MG63 (cell line): ENCODE data around the gene ACOT11. TPM values are rescaled to one million over a fixed set of nuclear protein-coding genes. Genes with fewer than 3 reads are reported as not detected.

Experiments used
- DNase-seq: peaks from one replicate; pipeline ENCODE4 v3.0.0-alpha.2; 2020
- H3K27me3 ChIP-seq: fragments of 250-450 bp; sonication (Bioruptor Pico); 2 replicates; pipeline ENCODE4 v1.5.1; 2020; ENCODE audit warnings: mild to moderate bottlenecking, moderate library complexity
- H3K36me3 ChIP-seq: fragments of 250-450 bp; sonication (Bioruptor Pico); 2 replicates; pipeline ENCODE4 v1.5.1; 2020; ENCODE audit warnings: mild to moderate bottlenecking, moderate library complexity
- H3K4me3 ChIP-seq: fragments of 250-450 bp; sonication (Bioruptor Pico); 2 replicates; pipeline ENCODE4 v1.5.1; 2020; ENCODE audit warnings: mild to moderate bottlenecking, moderate library complexity
- H3K9me3 ChIP-seq: fragments of 250-450 bp; sonication (Bioruptor Pico); 2 replicates; pipeline ENCODE4 v1.5.1; 2020; ENCODE audit warnings: mild to moderate bottlenecking, moderate library complexity
- total RNA-seq: library from RNA; depleted of rRNA; stranded (reverse); fragments of >200 nt; shearing (Covaris generic); gene quantifications from 2 replicates; pipeline ENCODE4 v1.2.3, GENCODE V29; 2014; ENCODE audit warnings: low replicate concordance

The ACOT11 gene
- total RNA-seq, 1 experiment from 2014 or later: 1.4 TPM

DNA sequence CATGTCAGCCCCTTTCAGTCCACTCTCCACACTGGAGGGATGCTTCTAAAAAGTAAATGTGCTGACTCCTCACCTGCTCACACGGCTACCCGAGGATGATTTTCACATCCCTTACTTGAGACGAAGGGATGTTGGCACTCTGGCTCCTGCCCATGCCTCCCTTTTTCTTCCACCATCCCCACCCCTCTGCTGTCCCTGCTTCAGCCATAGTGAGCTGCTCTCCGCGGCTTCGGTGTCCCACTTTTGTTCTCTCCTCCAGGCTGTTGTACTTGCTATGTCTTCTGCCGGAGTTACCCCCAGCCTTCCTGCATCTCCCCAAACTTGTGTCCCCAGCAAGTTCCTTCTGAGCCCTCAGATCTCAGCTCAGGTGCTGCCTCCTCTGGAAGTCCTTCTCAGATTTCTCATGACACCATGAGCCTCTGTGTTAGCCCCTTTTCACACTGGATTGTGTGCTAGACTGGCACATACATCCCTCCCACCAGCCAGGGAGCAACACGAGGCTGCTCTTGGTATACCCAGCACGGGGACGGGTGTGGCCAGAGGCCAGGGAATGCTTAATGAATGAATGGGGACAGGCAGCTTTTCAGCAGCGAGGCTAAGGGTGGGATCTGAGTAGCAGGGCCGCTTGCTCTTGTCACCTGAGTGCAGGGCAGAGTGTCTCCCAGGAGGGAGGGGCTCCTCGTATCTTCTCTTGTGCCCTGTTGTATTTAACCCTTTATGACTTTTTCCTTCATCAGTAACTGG lies 1.3 kb downstream of the ACOT11 start:
- Histone ChIP-seq H3K36me3 (no peaks in the 10 kb centered on the region), H3K4me3 (no peak overlapping the region), H3K9me3 (no peaks in the 10 kb centered on the region), H3K27me3 (no peaks in the 10 kb centered on the region)
- DNase-seq: no peak

DNA sequence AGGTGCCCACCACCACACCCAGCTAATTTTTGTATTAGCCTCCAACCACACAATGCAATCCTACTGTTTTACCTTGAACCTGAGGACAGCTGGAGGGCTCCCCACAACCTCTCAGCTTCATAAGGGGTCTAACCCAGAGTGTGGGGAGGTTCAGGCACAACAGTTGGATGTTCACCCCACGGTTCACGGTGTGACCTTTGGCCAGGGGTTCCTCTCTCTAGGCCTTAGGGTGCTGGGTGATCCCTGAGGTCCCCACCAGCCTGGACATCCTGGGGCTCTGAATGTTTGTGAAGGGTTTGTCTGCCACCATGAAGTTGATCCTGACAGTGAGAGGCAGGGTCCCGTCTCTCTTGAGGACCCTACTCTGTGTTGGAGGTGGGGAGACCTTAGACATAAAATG lies 3.9 kb downstream of the ACOT11 start:
- H3K9me3 ChIP-seq: peaks cover 2% of the 10 kb centered on the region
- H3K4me3 ChIP-seq: no peak overlapping the region
- no peaks in the 10 kb centered on the region for H3K36me3 ChIP-seq
- H3K27me3 ChIP-seq: no peaks in the 10 kb centered on the region
- DNase-seq: no peak

DNA sequence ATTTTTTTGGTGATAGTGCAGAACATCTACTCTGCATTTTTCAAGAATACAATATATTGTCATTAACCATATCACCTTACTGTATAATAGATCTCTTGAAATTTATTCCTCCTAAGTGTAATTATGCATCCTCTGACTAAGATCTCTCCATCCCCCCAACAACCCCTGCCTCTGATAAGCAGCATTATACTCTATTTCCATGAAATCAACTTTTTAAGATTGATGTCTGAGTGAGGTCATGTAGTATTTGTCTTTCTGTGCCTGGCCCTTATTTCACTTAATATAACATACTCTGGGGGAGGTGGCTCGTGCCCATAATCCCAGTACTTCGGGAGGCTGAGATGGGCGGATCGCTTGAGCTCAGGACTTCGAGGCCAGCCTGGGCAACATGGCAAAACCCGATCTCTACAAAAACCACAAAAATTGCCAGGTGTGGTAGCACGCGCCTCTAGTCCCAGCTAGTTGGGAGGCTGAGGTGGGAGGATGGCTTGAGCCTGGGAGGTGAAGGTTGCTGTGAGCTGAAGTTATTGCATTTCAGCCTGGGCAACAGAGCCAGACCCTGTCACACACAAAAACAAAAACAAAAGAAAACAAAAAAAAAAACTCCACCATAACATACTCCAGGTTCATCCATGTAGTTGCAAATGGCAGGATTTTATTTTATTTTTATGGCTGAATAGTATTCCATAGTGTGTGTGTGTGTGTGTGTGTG lies 5.7 kb downstream of the ACOT11 start:
- DNase-seq: no peak
- H3K36me3 ChIP-seq: no peaks in the 10 kb centered on the region
- no peaks in the 10 kb centered on the region for H3K27me3 ChIP-seq
- H3K4me3 ChIP-seq: no peak overlapping the region
- peaks cover 2% of the 10 kb centered on the region for H3K9me3 ChIP-seq

DNA sequence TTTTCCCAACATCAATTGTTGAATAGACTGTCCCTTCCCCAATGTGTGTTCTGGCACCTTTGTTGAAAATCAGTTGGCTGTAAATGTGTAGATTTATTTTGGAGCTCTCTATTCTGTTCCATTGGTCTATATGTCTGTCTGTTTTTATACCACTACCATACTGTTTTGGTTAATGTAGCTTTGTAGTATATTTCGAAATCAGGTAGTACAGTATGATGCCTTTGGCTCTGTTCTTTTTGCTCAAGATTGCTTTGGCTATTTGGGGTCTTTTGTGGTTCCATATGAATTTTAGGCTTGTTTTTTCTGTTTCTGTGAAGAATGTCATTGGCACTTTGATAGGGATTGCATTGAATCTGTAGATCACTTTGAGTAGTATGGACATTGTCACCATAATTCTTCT lies 8.1 kb downstream of the ACOT11 start:
- Histone ChIP-seq H3K36me3 (no peaks in the 10 kb centered on the region), H3K27me3 (no peaks in the 10 kb centered on the region), H3K4me3 (no peak overlapping the region), H3K9me3 (peaks cover 2% of the 10 kb centered on the region)
- DNase-seq: no peak

DNA sequence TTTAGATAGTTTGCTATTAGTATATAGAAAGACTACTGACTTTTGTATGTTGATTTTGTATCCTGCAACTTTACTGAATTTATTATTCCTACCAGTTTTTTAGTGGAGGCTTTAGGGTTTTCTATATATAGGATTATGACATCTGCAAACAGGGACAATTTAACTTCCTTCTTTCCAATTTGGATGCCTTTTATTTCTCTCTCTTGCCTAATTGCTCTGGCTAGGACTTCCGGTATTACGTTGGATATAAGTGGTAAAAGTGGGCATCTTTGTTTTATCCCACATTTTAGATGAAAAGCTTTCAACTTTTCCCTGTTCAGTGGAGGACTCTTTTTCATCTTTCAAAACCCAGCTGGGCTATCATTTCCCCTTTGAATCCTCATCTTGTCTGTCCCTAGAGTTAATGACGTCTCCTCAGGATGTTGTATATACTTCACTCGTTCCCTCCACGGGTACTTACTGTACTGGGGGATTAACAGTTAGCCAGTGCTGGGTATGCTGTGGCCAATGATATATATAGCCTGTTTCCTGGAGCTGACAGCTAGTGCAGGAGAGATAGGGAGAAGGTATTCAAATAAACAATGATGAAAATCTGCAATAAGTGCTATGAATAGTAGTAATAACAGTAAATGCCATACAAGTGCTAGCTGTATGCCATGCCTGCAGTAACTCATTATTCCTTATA lies 9.8 kb downstream of the ACOT11 start:
- no peaks in the 10 kb centered on the region for H3K27me3 ChIP-seq
- H3K4me3 ChIP-seq: no peak overlapping the region
- H3K9me3 ChIP-seq: peaks cover 2% of the 10 kb centered on the region
- DNase-seq: no peak
- no peaks in the 10 kb centered on the region for H3K36me3 ChIP-seq

DNA sequence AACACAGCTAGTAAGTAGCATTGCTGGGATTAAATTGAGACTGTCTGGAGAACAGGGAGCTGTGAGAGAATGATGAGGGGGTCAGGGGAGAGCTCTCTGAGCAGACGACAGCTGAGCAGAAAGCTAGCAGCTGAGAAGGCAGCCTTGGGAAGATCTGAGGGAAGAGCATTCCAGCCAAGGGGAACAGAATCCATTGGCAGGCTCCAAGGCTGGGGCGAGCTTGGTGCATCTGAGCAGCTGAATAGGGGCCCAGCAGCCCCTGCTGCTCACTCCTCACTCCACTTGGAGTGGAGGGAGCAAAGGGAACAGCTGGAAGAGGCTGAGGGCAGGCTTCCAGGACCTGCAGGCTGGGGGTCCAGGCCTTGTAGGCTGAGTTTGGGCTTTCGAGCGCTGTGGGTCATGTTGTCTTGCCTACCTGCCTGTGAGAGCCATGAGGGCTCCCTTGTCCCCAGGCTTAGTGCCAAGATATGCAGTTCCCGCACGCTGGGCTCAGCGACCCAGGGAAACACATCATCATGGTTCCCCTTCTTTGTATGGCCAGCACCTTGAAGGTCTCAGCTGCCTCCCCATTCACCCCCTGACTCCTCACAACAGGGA lies 10.5 kb downstream of the ACOT11 start:
- no peaks in the 10 kb centered on the region for H3K36me3 ChIP-seq
- peaks cover 2% of the 10 kb centered on the region for H3K9me3 ChIP-seq
- DNase-seq: no peak
- H3K27me3 ChIP-seq: no peaks in the 10 kb centered on the region
- H3K4me3 ChIP-seq: no peak overlapping the region

DNA sequence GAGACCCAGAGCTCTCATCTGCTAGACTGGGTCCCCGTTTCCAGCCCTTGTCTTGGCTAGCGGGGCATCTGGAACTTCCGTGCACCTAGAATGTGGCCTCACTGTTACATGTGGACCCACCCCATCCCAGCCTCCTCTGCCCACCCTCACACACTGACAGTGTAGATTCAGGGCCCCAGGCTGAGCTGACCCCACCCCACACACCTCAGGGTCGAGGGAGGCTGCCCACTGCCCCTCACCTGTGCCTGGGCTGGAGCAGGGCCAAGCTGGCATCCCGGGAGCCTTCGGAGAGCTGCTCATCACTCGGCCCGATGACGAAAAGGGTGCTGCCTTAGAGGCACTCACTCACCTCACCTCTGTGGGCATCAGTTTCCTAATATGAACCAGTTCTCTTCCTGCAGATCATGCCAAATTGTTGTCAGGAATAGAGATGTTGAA lies 11.1 kb downstream of the ACOT11 start:
- Histone ChIP-seq H3K4me3 (no peak overlapping the region), H3K36me3 (no peaks in the 10 kb centered on the region), H3K9me3 (peaks cover 2% of the 10 kb centered on the region), H3K27me3 (no peaks in the 10 kb centered on the region)
- DNase-seq: no peak

DNA sequence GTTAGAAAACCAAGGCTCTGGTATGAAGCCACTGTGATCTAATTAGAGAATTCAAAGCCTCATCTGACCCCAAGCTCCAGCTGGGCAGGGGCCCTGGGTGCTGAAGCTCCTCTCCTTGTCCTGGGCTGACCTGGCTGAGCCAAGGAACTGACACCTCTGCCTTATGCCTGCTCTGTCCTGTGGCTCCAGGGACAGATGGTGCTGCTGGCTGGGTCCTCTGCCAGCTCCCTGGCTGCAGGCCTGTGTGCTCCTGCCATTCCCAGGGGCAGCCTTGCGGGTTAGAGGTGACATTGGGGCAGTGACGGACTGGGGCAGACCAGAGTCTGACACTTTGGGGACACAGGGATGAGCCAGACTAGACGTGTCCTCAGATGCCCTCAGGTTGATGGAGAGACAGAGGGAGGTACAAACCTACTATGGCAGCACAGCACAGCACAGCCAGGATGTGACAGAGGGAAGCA lies 11.8 kb downstream of the ACOT11 start:
- H3K4me3 ChIP-seq: no peak overlapping the region
- peaks cover 2% of the 10 kb centered on the region for H3K9me3 ChIP-seq
- no peak for DNase-seq
- H3K36me3 ChIP-seq: no peaks in the 10 kb centered on the region
- no peaks in the 10 kb centered on the region for H3K27me3 ChIP-seq

DNA sequence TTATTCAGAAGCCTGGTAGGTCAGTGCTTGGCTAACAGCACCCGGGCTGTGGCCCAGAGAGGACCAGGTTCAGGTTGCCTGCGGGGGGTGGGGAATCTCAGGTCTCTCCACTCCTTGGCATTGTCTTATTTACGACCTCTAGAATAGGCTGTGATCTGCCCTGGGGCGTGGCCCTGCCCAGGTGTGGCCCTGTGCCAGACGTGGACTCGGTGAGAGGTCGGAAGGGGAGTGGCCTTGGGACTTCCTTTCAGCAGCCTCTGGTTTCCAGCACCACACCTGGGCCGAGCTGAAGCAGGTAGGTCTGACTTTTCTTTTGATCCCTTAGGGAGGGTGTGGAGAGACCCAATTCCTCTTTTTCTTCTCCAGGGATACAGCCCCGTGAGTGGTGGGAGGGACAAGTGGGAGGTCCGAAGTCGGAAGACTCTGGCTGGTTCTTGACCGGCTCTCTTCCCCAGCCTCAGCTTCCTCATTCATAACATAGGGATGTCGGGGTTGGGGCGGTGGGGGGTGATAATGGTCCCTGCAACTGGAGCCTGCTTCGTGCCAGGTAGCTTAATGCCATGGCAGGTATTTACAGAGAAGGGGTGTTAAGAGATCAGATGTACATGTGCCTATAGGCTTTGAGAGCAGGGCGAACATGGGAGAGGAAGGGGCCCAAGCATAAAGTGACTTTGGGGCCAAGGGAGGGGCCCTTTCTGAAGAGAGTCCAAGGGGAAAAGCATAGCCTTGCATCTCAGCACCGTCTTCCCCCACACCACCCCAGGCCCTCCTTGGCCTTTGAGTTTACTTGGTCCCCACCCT lies 16.5 kb downstream of the ACOT11 start:
- H3K36me3 ChIP-seq: no peaks in the 10 kb centered on the region
- no peak for DNase-seq

DNA sequence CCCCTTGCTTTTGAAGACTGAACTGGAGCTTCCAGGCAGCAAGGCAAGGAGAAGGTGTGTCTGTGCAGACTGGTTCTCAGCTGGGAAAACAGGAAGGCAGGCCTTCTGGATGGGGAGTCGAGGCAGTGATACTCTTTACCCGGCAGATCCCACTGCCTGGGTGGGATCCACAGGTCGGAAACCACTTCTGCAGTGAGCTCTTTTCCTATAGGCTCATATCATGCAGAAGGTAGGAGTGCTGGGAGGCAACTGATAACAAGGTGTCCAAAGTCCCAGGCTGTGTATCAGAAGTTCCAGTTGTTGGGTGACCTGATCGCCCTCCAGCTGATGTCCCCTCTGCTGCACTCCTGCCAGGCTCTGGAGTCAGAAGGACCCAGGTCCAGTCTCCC lies 17.1 kb downstream of the ACOT11 start:
- Histone ChIP-seq H3K4me3 (no peak overlapping the region), H3K27me3 (no peaks in the 10 kb centered on the region), H3K9me3 (no peaks in the 10 kb centered on the region), H3K36me3 (no peaks in the 10 kb centered on the region)
- no peak for DNase-seq

More for the DNA sequence above, 16.5 kb downstream of the ACOT11 start:
- Histone ChIP-seq H3K9me3 (no peaks in the 10 kb centered on the region), H3K4me3 (no peak overlapping the region), H3K27me3 (no peaks in the 10 kb centered on the region)

DNA sequence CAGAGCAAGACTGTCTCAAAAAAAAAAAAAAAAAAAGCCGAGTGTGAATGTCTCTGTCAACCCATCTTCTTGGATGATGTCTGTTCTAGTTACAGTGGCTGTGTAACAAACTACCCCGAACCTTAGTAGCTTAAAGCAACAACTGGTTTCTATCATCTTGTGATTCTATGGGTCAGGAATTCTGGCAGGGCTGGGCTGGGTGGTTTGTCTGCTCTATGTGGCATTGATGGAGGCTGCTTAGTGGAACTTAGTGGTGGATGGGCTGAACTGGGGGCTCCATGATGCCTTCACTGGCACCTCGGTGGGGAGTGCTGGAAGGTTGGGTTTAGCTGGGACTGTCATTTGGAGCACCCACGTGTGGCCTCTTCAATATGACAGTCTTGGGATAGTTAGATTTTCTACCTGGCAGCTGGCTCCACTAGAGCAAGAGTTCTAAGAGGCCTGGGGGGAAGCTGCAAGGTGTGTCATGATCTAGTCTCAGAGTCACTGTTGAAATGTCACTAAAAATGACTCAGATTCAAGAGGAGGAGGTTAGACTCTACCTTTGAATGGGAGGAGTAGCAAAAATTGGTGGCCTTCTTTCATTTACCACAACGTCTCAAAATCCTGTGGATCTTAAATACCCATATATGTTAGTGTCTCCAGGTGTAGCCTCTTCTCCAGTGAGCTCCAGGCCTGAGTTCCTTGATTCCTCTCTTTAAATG lies 18.6 kb downstream of the ACOT11 start:
- DNase-seq: no peak
- Histone ChIP-seq H3K36me3 (no peaks in the 10 kb centered on the region), H3K9me3 (no peaks in the 10 kb centered on the region), H3K27me3 (no peaks in the 10 kb centered on the region), H3K4me3 (no peak overlapping the region)

DNA sequence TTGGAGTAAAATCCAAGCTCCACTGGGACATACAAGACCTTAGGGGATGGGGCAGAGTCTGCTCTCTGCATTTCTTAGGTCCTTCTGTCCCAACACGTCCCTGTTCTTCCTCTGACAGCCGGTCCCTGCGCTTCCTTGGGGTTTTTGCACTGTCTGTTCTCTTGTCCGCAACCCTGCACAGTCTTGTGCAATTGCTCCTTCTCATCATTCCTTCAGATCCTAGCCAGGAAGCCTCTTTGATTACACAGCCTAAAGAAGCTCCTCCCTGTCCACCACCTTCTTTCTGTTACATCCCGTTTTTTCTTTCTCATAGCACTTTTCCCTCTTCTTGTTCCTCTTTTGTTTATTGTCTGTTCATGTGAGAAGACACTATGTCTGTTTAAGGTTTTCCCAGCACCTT lies 19.9 kb downstream of the ACOT11 start:
- no peaks in the 10 kb centered on the region for H3K9me3 ChIP-seq
- no peak for DNase-seq
- H3K27me3 ChIP-seq: no peaks in the 10 kb centered on the region
- H3K4me3 ChIP-seq: no peak overlapping the region
- no peaks in the 10 kb centered on the region for H3K36me3 ChIP-seq

DNA sequence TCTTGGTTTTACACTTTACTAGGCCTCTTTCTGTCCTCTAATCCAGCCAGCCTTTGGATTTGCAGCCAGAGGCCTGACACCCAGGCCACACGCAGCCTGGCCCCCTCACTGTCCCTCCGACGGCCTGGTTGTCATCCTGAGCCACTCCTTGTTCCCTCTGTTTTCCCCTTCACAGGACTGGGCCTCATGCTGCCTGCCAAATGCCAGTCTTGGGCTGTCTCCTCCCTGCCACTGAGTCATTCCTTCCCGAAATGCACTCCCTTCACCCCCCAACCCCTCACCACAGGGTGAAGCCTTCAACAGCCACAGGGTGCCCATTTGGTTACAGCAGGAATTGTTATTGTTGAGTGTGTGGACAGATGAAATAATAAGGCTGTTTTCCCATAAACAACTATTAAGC lies 21.3 kb downstream of the ACOT11 start:
- H3K27me3 ChIP-seq: no peaks in the 10 kb centered on the region
- H3K4me3 ChIP-seq: no peak overlapping the region
- no peaks in the 10 kb centered on the region for H3K9me3 ChIP-seq
- DNase-seq: peak; percentile 84
- no peaks in the 10 kb centered on the region for H3K36me3 ChIP-seq

DNA sequence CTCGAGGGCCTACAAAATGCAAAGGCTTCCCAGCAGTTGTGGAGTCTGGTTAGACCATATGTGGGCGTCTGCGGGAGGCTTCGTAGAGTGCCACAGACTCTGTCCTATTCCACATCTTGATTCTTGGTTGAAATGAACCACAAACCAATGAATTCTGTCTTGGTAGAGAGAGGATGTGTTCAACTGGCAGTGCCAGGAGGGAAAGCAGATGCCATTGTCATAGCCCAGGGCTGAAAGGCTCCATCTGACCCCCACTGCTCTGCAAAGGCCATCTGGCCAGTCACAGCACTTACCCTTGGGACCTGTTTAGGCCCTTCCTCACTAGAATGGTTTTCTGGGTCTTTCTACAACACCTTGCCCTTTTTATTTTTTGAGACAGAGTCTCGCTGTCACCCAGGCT lies 22.1 kb downstream of the ACOT11 start:
- no peak overlapping the region for H3K4me3 ChIP-seq
- no peaks in the 10 kb centered on the region for H3K36me3 ChIP-seq
- no peaks in the 10 kb centered on the region for H3K27me3 ChIP-seq
- no peak for DNase-seq
- no peaks in the 10 kb centered on the region for H3K9me3 ChIP-seq

DNA sequence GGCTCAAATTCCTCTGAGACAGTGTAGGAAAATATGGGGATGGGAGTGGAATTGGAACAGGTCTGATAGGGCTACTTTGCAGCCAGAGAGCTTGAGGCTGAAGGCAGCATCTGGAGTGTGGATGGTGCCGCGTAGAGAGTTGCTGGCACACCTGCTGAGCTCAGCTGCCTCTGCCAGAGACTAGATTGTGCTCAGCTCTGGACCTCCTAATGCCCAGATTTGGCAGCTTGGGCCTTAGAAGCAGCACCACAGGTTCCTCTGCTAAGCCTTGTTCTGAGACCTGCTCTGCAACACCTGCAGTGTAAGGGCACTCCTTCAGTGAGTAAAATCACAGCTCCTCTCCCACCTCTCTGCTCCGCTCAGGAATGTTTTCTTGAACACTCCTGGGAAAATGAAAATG lies 23.3 kb downstream of the ACOT11 start:
- Histone ChIP-seq H3K9me3 (no peaks in the 10 kb centered on the region), H3K4me3 (no peak overlapping the region), H3K36me3 (no peaks in the 10 kb centered on the region), H3K27me3 (no peaks in the 10 kb centered on the region)
- DNase-seq: no peak
